HG02938 (cell line): ENCODE measurements around the gene APOA1.
"Not testable (repeated sequence)": the region's sequence is repeated elsewhere in the genome, so short reads cannot be mapped to it uniquely, and the experiment has no call there.

Source experiments
- ATAC-seq: cut with Tn5 transposase; IDR thresholded peaks from one replicate; pipeline ENCODE4 v1.9.1; 2021; ENCODE audit warnings: mild to moderate bottlenecking, moderate library complexity; ENCODE audit not compliant: unreplicated experiment

APOA1 gene

GRCh38 chr11:116835042-116835772 is 2.2 kb downstream of the APOA1 start:
- ATAC-seq: peak; percentile 15

GRCh38 chr11:116834535-116835041 is 2.8 kb downstream of the APOA1 start:
- not testable (repeated sequence) for ATAC-seq

- no peak for ATAC-seq
Measured at GRCh38 chr11:116833816-116834534, 3.4 kb downstream of the APOA1 start.

GRCh38 chr11:116833491-116833815 is 4.0 kb downstream of the APOA1 start:
- no peak for ATAC-seq

GRCh38 chr11:116832350-116833290 is 4.8 kb downstream of the APOA1 start:
- ATAC-seq: no peak

- no peak for ATAC-seq
Measured at GRCh38 chr11:116831790-116832349, 5.6 kb downstream of the APOA1 start.

DNA sequence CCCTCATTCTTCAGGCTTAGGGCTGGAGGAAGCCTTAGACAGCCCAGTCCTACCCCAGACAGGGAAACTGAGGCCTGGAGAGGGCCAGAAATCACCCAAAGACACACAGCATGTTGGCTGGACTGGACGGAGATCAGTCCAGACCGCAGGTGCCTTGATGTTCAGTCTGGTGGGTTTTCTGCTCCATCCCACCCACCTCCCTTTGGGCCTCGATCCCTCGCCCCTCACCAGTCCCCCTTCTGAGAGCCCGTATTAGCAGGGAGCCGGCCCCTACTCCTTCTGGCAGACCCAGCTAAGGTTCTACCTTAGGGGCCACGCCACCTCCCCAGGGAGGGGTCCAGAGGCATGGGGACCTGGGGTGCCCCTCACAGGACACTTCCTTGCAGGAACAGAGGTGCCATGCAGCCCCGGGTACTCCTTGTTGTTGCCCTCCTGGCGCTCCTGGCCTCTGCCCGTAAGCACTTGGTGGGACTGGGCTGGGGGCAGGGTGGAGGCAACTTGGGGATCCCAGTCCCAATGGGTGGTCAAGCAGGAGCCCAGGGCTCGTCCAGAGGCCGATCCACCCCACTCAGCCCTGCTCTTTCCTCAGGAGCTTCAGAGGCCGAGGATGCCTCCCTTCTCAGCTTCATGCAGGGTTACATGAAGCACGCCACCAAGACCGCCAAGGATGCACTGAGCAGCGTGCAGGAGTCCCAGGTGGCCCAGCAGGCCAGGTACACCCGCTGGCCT is 7.1 kb downstream of the APOA1 start:
- no peak for ATAC-seq

DNA sequence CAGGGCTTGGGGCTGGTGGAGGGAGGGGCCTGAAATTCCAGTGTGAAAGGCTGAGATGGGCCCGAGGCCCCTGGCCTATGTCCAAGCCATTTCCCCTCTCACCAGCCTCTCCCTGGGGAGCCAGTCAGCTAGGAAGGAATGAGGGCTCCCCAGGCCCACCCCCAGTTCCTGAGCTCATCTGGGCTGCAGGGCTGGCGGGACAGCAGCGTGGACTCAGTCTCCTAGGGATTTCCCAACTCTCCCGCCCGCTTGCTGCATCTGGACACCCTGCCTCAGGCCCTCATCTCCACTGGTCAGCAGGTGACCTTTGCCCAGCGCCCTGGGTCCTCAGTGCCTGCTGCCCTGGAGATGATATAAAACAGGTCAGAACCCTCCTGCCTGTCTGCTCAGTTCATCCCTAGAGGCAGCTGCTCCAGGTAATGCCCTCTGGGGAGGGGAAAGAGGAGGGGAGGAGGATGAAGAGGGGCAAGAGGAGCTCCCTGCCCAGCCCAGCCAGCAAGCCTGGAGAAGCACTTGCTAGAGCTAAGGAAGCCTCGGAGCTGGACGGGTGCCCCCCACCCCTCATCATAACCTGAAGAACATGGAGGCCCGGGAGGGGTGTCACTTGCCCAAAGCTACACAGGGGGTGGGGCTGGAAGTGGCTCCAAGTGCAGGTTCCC is 7.8 kb downstream of the APOA1 start, which contains the start of gene APOC3:
Gene APOC3 (plus strand): TSS at position 383 of the 659 bp plus-strand sequence. CDS start 676 bp downstream, outside the sequence.
- ATAC-seq: no peak

DNA sequence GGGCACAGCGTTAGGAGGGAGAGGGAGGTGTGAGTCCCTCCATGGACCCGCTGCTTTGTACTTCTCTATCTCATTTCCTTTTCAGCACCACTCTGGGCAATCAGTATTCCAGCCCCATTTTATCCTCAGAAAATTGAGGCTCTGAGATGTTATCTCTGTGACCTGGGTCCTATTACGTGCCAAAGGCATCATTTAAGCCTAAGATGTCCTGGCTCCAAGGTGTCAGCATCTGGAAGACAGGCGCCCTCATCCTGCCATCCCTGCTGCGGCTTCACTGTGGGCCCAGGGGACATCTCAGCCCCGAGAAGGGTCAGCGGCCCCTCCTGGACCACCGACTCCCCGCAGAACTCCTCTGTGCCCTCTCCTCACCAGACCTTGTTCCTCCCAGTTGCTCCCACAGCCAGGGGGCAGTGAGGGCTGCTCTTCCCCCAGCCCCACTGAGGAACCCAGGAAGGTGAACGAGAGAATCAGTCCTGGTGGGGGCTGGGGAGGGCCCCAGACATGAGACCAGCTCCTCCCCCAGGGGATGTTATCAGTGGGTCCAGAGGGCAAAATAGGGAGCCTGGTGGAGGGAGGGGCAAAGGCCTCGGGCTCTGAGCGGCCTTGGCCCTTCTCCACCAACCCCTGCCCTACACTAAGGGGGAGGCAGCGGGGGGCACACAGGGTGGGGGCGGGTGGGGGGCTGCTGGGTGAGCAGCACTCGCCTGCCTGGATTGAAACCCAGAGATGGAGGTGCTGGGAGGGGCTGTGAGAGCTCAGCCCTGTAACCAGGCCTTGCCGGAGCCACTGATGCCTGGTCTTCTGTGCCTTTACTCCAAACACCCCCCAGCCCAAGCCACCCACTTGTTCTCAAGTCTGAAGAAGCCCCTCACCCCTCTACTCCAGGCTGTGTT is 8.5 kb downstream of the APOA1 start:
- no peak for ATAC-seq

DNA sequence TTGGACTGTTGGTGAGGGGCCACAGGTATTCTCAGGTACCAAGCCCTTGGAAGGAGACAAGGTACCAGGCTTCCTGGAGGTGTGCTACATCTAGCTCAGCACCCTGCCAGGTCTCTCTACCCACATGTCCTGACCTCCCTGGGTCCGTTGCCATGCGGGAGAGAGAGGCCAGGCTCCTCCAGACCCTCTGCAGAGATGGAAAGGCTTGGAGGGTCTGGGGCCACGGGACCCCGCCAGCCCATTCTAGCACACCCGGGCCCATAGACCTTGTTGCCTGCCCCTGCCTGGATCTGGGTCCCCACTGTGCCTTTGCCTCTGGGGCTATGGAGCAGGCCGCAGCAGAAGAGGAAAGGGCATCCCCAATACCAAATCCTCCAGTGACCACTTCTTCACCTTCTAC is 10.0 kb downstream of the APOA1 start:
- ATAC-seq: no peak

DNA sequence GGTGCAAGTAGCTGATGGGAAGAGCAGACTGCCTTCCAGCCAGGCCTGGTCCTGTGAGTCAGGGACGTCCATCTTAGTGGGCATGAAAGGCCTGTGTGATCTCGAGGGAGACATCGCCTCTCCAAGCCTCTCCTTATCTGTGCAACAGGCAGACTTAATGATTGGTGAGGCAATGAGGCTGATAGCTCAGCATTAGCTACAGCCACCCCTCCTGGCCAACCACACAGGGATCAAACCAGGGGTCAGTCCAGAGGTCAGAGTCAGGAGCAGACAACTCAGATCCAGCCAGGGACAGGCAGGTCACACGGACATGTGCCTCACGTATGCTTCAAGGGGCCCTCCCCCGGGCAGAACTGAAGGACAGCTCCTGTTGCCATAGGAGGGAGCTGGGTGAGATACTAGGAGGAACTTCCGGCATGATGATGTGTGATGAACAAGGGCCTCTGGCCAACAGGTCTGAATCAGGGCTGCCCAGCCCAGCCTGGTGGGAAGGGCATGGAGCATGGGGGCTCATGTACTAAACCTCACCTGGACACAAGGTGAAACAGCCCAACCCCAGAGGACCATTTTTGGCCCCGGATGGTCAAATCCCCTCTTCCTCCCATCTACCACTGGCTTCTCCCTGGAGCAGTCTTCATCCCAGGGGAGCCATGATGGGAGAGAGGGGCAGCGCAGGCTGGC is 10.5 kb downstream of the APOA1 start:
- no peak for ATAC-seq

DNA sequence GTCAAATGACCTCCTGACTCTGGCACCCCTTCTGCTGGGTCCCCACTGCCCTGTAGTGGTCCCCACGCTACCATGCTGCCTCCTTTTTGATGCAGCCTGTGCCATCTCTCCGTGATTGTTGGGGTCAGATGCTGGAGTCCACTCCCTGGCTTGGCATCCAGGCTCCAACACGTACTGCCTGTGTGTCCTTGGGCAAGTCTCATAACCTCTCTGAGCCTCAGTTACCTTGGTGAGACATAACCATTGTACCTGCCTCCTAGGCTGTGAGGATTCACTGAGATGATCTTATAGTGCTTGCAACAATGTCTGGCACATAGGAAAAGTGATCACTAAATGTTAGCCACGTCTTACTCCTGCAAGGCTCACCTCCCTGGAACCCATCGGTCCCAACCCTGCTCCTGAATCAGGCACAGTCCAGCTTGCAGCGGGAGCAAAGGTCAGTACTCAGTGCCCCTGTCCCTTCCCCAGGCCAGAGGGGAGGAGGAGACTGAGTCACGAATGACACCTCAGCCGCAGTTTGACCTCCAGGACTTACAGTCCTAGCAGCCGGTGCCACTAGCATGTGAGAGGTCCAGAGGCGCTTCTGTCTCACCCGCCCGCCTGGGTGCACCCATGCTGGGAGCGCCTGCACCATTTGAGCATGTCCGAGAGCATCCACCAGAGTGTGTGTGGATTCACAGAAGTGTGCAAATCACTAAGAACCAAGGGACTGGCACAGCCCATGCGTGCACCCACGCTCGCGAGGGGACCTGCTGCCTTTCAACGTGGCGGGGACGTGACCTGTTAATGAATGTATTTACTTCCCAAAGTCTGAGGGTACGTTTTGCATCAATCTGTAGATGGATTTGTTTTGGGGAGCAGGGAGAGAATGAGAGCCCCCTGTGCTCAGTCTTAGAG is 11.3 kb downstream of the APOA1 start:
- no peak for ATAC-seq

DNA sequence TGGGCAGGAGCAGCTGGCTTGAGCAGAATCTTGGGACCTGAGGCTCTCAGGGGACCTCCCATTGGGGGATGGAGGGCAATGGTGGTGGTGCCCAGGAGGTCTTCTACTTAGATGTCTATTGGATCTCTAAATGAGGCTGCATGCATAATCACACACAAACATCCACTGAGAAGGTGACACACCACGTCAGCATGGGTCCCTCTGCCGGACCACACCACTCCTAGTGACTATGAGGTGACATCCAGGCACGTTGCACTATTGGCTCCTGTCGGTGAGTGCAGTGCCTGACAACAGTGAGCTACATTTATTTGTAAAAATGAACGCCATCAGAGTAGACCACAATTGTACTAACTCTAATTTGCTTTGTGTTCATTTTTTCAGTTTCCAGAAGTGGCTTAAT is 12.0 kb downstream of the APOA1 start:
- no peak for ATAC-seq

DNA sequence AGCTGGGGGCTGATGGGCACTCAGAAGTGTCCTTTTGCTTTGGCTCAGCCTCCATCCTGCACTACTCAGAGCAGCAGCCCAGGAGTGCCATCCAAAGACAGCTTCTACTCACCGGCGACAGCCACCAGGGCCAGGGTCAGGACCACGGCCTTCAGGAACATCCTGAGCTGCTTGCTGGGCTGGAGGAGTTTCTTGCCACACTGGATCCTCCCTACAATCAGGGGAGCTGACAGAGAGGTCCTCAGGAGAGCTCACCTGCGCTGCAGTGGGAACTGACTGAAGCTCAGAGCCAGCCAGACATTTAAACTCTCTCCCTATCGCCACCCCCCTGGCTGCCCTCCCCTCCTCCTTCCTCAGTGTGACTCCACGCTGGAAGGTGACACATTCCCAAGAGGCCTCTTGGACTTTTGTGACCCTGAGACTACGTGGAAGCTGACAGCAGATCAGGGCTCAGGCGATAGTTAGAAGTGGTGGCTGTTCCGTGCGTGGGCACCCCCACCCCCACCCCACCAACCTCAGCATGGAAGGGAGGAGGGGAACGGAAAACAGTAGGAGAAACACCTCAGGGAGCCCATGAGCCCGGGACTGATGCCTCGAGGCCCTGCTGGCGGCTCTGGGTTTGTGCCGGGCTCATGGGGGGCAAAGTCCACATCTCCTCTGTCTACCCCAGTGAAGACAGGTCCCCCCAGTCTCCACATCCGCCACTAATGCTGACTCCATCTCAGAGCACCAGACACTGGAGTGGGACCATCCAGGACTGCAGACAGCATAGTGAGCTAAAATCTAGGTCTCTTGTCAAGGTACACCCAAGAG is 14.2 kb downstream of the APOA1 start, which contains the start of gene APOA4:
Gene APOA4 (minus strand): TSS at position 274 of the 813 bp plus-strand sequence. CDS start 113 bp downstream, at position 161.
- no peak for ATAC-seq

GRCh38 chr11:116822575-116822974 is 14.8 kb downstream of the APOA1 start:
- ATAC-seq: no peak
